A549 treated with Hydrocortisone at 1 μM for 4 hours (cell line): ENCODE measurements around the gene ZC2HC1B. TPM values are rescaled to one million over a fixed set of nuclear protein-coding genes. Genes with fewer than 3 reads are reported as not detected.

Source experiments
- total RNA-seq: library from RNA; stranded (reverse); fragments of 200-300 nt; extraction: Qiagen RNA extraction; gene quantifications from 5 replicates; pipeline ENCODE4 v1.2.3, GENCODE V29; 2022

The ZC2HC1B gene
- total RNA-seq = not detected in 5 replicates

DNA sequence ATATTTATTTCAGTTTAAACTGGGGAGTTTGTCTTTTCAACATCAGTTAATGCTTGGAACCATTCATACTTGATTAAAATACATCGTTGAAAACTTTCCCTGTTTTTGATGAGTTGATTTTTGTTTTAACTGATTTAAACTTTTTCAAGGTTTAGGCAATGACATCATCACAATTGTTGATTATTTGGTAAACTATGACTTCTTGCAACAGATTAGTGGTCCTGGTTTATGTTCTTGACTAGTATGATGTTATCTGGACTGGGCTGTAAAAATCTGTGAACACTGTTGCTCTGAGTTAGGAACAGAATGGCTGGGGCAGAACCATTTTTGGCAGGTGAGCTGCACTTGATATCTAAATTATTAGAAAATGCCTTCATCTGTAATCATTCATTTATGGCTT lies at the start of gene ZC2HC1B:
ZC2HC1B (plus strand) TSS at position 241 of the 400 bp plus-strand sequence; CDS start at position 307, 66 bp downstream.

GRCh38 chr6:143842902-143843676 lies 21.2 kb upstream of the ZC2HC1B start, which contains the start of gene LTV1:
LTV1 (plus strand) TSS chr6:143843338; CDS start chr6:143843478, 140 bp downstream.

Other genes starting within 250 kb of the ZC2HC1B start
- 3.3 to 5.0 TPM (median 3.7 TPM) in 5 replicates for gene PHACTR2, start 186.5 kb upstream of the ZC2HC1B start, total RNA-seq
- gene LTV1, start 21.1 kb upstream of the ZC2HC1B start, total RNA-seq = 31.7 to 41.4 TPM (median 33.2 TPM) in 5 replicates
- 7.3 to 8.7 TPM (median 8.3 TPM) in 5 replicates for gene PLAGL1, start 143.8 kb downstream of the ZC2HC1B start, total RNA-seq
- gene SF3B5, start 231.1 kb downstream of the ZC2HC1B start, total RNA-seq = 165 to 225 TPM (median 212 TPM) in 5 replicates